ENCODE results near the gene PRPS1L1. TPM values are rescaled to one million over a fixed set of nuclear protein-coding genes. Genes with fewer than 3 reads are reported as not detected.

PRPS1L1 gene
- total RNA-seq, 4 donors from 2014 or later: not detected

GRCh38 chr7:18063149-18063901, 35.7 kb upstream of the PRPS1L1 start:
- H3K36me3 ChIP-seq: no peaks in the 10 kb centered on the region
- DNase-seq (ENCODE audit: extremely low spot score): no peak
- no peaks in the 10 kb centered on the region for H3K4me1 ChIP-seq
- 87% methylated on average over 5 of the region's 5 CpGs for WGBS
- TF ChIP-seq CTCF (IDR thresholded peaks at IDR 0.05) (no peak), POLR2A (IDR thresholded peaks at IDR 0.05; ENCODE audit: low read depth) (no peak), EP300 (IDR thresholded peaks at IDR 0.05) (no peak), POLR2AphosphoS5 (IDR thresholded peaks at IDR 0.05) (no peak)
- no peaks in the 10 kb centered on the region for H3K27me3 ChIP-seq
- intact Hi-C loops (cut with DNase I): loop anchor here (5.0 kb wide), 1 partner anchor 284 kb away; no protein-coding TSS in a partner anchor
- H3K27ac ChIP-seq (replicated peaks in 1 of 4): no peak overlapping the region
- H3K4me3 ChIP-seq: no peak overlapping the region
- H3K9me3 ChIP-seq: no peaks in the 10 kb centered on the region

GRCh38 chr7:18059171-18059570, 31.5 kb upstream of the PRPS1L1 start:
- no peak overlapping the region for H3K27ac ChIP-seq (replicated peaks in 1 of 4)
- TF ChIP-seq CTCF (IDR thresholded peaks at IDR 0.05) (no peak), POLR2A (IDR thresholded peaks at IDR 0.05; ENCODE audit: low read depth) (no peak)

GRCh38 chr7:18053941-18054340, 26.3 kb upstream of the PRPS1L1 start:
- Histone ChIP-seq H3K27ac (replicated peaks in 1 of 4) (no peak overlapping the region), H3K4me1 (no peaks in the 10 kb centered on the region), H3K36me3 (no peaks in the 10 kb centered on the region), H3K27me3 (no peaks in the 10 kb centered on the region), H3K4me3 (no peak overlapping the region), H3K9me3 (no peaks in the 10 kb centered on the region)
- WGBS: 85% methylated on average over 2 of the region's 2 CpGs
- intact Hi-C loops (cut with DNase I): no loop called here
- TF ChIP-seq POLR2AphosphoS5 (IDR thresholded peaks at IDR 0.05) (no peak), EP300 (IDR thresholded peaks at IDR 0.05) (no peak), POLR2A (IDR thresholded peaks at IDR 0.05; ENCODE audit: low read depth) (no peak), CTCF (IDR thresholded peaks at IDR 0.05) (no peak)
- DNase-seq (ENCODE audit: extremely low spot score): no peak

More at GRCh38 chr7:18059171-18059570, 31.5 kb upstream of the PRPS1L1 start:
- DNase-seq (ENCODE audit: extremely low spot score): no peak
- Histone ChIP-seq H3K36me3 (no peaks in the 10 kb centered on the region), H3K4me1 (no peaks in the 10 kb centered on the region), H3K9me3 (no peaks in the 10 kb centered on the region), H3K4me3 (no peak overlapping the region), H3K27me3 (no peaks in the 10 kb centered on the region)
- 81% methylated on average over 4 of the region's 4 CpGs for WGBS
- intact Hi-C loops (cut with DNase I): no loop called here

GRCh38 chr7:18053177-18053928, 25.7 kb upstream of the PRPS1L1 start:
- H3K36me3 ChIP-seq: no peaks in the 10 kb centered on the region
- WGBS: 47% methylated on average over 2 of the region's 2 CpGs
- no peak overlapping the region for H3K27ac ChIP-seq (replicated peaks in 1 of 4)
- no peak for TF ChIP-seq CTCF (IDR thresholded peaks at IDR 0.05)
- TF ChIP-seq POLR2A (IDR thresholded peaks at IDR 0.05; ENCODE audit: low read depth): no peak
- TF ChIP-seq POLR2AphosphoS5 (IDR thresholded peaks at IDR 0.05): no peak
- TF ChIP-seq EP300 (IDR thresholded peaks at IDR 0.05): no peak
- H3K9me3 ChIP-seq: no peaks in the 10 kb centered on the region
- no peaks in the 10 kb centered on the region for H3K4me1 ChIP-seq
- intact Hi-C loops (cut with DNase I): no loop called here
- no peak overlapping the region for H3K4me3 ChIP-seq
- no peaks in the 10 kb centered on the region for H3K27me3 ChIP-seq
- no peak for DNase-seq (ENCODE audit: extremely low spot score)

Measured in esophagus muscularis mucosa (tissue), 4 donors.